Measurements from ENCODE around the gene OGA.
A peak's percentile ranks its signal among the peaks of the same experiment; 100 is the strongest.

Gene OGA

DNA sequence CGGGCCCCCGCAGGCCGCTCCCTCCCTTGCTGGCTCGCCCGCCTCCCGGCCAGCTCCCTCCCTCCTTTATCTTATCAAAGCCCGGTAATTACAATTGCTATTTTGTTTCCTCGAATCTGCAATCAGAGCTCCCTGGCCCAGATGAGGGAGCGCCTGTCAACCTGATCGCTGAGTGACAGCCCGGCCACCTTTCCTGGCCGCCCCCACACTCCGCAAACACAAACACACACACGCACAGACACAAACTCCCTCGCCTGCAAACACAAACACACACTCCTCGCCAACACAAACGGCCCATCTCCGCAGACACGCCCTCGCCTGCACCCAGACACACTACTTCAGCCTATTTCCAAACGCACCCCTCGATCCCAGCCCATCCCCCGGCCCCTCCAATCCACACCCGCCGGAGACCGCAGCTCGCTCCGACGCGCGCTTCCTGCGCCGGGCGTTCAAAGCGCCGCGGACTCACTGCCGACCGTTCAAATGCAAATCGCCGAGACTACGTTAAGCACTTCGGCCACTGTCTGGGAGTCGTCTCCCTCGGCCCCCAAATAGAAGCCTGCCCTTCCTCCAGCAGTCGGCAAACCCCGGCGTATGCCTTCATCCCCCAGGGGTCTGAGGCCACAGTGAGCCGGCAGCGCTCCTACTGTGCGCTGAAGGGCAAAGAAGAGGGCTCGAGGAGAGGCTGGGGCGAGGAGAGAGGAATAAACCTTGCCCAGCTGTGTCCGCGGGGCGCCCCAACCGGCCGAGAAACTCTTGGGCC, 39.3 kb downstream of the OGA start:
- intact Hi-C loops (cut with DNase I): no loop called here
- peak in 1 of 10 donors; percentile 80 for DNase-seq

DNA sequence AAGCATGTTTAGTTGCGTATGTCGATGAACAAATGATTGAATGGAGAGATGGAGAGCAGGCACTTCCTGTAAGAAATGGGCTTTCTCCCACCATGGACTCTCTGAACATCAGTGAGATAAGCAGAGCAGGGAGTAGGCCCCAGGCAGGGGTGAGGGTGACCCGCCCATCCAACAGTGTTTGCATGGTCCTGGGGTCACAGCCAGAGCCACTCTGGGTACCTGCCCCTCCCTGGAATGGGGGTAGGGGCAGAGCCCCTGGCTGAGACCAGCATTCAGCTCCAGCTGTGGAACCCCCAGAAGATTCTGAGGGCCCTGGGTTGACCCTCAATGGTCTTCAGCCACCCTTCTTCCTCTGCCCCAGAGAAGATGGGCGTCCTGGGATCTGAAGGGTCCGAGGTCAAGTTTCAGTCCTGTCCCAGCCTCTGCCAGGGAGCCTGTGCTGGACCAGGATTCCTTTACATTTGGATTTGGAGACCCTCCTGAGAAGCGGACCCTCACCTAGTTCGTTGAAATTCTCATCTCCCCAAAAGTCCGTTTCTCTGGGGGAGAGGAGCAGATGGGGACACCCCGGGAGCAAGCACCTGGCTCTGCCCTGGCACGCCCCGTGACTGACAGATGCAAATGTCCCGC, 40.0 kb downstream of the OGA start:
- intact Hi-C loops (cut with DNase I): no loop called here
- peak in 2 of 10 donors; percentile 55 to 68 for DNase-seq

DNA sequence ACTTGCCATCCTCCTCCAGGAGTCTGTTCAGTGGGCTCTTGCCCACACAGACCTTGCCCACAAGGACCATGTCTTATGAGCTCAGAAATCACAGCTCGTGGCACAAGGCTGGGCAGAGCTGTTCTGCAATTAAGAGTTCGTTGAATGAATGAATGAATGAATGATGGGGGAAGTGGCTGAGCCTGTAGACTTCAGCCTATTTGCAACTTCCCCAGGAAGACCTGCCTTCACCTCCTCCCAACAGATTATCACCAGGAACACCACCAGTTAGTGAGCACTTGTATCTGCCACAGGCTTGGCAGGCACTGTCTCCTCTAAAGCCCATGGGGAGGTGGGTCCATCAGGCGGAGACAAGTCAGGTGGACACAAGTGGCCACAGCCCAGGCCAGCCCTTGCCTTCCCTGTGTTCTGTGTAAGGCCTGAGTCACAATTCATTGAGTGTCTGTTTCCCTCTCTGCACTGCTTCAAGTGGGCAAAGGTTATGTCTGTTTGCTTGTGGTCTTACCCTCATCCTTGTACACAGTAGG, 40.6 kb downstream of the OGA start:
- DNase-seq: peak in 1 of 10 donors; percentile 56
- intact Hi-C loops (cut with DNase I): no loop called here

DNA sequence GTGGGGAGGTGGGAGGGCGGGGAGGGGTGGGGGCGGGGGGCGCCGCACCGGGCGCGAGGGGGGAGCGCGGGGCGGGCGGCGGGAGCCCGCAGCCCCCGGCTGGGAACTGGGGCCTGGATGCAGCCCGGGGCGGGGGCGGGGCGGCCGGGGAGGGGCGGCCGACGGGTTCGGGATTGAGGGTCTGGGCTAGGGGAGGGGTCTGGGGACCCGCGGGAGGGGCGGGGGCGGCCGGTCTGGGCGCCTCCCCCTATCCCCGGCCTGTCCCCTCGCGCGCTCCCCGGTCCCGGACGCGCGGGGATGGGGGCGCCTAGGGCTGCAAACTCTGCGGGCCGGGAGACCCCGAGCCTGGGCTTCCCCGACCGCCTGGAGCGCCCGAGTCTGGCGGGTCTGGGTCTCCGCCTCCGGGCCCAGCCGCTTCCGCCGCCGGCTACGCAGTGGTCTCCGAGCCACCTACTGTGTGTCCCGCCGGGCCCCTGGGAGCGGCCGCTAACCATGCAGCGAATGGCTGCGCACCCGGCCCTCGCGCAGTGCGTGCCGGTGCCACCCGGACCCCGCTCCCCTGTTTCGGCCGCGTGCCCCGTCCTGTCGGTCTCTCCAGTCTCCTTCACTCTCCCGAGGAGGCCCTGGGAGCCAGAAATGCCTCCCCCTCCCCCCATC, 42.0 kb downstream of the OGA start:
- intact Hi-C loops (cut with DNase I): no loop called here
- peak in 1 of 10 donors; percentile 69 for DNase-seq

DNA sequence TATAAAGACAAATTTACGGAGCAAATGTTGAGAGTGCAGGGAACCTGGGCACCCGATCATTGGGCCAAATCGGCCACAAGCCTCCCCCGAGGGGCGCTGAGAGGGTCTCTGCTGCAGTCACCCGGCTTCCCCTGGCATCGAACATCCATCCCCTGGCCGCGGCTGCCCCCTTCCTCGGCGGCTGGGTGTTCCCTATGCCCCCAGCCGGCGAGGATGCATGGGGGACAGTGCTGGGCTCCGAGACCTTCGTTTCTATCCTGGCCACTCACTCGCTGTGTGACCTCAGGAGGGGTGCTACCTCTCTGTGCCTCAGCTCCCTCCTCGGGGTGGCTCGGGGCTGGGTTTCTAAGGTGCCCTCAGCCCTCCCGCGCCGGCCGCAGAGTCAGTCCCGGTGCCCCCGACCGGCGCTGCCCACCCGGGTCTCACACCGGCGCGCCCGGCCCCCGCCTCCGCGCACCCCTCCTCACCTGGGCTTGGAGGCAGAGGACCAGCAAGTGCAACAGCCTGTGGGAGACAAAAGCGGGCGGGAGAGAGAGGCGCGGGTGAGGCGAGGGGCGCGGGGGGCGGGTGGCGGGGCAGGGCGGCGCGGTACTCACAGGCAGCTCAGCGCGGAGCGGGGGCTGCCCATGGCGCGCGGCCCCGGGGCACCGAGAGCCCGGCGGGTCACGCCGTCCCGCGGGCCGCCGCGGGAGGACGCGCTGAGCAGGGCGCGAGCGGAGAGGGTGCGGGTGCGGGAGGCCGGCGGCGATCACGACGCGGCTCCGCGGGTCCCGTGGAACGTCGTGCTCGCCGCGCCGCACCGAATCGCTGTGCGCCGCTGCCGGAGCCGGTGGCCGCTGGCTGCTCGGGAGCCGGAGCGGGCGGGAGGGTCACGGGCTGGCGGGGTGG, 42.7 kb downstream of the OGA start, which contains the start of gene FGF8:
Gene FGF8 (minus strand): TSS at position 842 of the 888 bp plus-strand sequence. CDS start 214 bp downstream, at position 628.
- DNase-seq: peak in 1 of 10 donors; percentile 74
- intact Hi-C loops (cut with DNase I): no loop called here

DNA sequence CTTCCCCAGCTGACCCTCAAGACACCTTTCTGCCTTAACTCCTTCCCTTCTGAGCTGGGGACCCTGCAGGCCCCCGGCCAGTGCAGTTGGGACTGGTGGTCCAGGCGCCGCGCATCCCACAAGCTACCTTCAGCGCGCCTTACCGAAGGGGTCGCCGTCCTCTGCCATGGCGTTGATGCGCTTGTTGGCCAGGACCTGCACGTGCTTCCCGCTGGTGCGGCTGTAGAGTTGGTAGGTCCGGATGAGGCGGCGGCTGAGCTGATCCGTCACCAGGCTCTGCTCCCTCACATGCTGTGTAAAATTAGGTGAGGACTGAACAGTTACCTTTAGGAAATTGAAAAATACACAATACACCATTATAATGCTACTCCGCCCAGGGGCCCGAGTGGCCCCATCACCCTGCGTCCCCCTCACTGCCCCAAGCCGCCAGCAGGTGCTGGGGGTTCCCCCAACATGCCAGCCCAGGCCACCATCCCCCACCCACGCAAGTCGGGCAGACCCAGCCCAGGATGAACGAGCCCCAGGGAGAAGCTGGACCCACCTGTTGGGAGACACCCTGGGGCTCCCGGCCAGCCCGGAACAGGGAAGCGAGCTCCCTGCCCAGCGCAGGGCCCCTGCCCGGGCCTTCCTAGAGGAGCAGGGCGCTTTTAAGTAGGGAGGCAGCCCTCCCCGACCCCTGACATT, 43.5 kb downstream of the OGA start:
- peak in 1 of 10 donors; percentile 80 for DNase-seq
- intact Hi-C loops (cut with DNase I): no loop called here

DNA sequence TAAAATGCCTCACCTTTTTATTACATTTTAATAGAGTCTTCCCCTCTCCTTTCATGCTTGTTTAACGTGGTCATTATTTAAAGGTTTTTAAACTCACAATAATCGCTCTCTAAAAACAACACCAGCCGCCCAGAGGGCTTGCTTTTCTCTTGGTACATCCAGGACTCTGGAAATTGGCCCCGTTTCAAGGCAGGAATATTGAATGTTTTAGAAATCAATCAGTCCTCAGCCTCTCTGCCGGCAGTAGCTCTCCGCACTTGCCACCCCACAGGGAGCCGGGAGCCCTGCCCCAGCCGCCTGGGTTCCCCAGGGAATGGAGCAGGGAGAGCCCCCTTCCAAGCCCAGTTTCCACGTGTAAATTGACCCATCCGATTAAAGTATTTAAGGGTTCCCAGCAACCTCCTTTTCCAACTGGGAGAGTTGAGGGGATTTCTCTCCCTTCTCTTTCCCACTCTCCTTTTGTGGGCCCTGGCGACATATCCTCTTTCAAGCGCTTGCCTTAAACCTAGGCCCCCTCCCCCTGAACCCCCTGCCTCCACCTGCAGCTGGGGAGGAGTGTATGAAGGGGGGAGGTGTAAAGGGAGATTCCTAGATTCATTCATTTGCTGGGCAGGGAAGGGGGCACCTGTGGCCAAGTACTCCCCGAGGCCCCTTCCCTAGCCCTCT, 44.2 kb downstream of the OGA start:
- intact Hi-C loops (cut with DNase I): no loop called here
- no peak for DNase-seq

DNA sequence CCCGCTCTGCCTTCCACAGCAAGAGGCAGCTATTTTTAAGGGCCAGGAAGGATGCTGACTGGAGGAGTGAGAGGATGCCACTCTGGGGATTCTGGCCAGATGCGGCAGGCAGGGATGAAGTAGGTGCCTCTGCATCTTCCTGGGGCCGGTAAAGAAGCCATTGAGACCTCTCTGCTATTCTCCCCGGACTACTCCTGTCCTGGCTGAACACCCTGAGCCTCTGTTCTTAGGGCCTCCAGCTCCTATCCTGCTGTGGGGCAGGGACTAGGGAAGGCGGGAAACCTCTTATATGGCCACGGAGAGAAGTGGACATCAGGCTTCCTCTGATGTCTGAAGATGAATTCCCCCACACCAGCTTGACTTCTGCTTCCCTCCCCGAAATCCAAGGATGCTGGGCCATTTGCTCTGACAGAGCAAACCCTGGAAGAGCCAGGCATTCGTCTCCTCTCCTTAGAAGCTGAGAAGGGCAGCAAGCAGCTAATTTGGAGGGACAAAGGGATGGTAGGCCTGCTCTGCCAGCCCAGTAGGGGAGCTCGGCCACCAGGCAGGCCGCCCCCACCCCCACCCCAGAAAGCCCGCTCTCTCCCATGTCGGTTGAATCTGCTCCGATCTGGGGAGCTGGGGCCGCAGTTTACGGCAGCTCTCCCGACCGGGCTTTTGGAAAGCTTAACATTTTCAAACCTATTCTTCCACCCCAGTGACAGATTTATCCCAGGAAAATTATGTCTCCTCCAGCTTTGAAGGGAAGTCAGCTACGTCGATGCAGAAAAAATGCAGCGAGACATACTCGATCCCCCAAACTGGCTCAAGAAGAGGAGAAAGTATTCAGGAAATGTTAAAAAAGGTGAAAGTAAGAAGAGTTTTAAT, 45.1 kb downstream of the OGA start:
- intact Hi-C loops (cut with DNase I): no loop called here
- peak in 1 of 10 donors; percentile 61 for DNase-seq

DNA sequence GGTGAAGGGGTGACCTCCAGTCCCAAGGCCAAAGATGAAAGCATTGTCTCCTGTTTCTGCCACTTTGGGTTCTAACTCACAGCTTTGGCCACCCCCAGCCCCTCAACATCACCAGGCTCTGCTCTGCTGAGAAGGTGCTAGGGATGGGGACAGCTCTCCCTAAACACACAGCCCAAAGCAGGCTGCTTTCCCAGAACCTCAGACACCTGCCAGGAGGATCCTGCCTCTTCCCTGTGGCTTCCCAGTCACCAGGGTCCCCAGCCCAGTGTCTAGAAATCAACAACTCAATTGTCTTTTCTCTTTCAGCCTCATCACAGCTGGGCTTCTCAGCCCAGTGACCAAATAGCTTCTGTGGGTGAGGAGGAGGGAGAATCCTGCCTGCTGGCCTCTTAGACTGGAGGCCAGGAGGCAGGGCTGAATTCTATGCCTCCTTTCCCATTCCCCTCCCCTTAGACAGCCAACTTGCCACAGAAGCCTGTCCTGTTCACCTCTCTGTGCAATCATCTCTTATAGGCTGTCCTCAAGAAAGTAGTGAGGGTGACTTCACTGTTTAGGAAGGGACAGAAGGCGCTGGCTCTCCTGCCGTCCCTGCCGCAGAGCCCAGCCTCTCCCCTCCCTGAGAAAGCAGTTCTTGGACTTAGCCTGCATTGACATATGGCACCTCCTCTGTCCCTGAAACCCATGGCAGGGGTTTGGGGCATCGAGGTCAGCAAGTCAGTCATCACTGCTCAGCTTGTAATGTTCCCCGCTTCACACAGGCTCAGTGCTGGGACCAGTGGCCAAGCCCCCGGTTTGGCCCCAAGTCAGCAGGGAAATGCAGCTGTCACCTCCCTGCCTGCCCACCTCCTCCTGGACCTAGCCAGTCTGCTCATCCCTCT, 46.0 kb downstream of the OGA start:
- DNase-seq: peak in 1 of 10 donors; percentile 55
- intact Hi-C loops (cut with DNase I): no loop called here

DNA sequence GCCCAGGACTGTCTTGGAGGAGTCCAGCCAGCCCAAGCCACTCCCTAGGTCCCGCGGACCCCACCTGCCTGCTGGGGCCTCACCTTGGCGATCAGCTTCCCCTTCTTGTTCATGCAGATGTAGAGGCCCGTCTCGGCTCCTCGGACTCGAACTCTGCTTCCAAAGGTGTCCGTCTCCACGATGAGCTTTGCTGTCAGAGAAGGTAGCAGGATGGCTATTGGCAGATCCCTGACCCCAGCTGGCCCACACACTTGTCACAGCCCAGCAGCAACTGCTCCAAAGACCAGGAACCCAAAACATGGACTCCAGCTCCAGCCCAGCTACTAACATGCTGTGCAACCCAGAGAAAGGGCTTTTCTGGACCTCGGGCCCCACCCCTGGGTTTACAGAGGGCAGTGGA, 46.9 kb downstream of the OGA start:
- peak in 1 of 10 donors; percentile 56 for DNase-seq
- intact Hi-C loops (cut with DNase I): no loop called here

DNA sequence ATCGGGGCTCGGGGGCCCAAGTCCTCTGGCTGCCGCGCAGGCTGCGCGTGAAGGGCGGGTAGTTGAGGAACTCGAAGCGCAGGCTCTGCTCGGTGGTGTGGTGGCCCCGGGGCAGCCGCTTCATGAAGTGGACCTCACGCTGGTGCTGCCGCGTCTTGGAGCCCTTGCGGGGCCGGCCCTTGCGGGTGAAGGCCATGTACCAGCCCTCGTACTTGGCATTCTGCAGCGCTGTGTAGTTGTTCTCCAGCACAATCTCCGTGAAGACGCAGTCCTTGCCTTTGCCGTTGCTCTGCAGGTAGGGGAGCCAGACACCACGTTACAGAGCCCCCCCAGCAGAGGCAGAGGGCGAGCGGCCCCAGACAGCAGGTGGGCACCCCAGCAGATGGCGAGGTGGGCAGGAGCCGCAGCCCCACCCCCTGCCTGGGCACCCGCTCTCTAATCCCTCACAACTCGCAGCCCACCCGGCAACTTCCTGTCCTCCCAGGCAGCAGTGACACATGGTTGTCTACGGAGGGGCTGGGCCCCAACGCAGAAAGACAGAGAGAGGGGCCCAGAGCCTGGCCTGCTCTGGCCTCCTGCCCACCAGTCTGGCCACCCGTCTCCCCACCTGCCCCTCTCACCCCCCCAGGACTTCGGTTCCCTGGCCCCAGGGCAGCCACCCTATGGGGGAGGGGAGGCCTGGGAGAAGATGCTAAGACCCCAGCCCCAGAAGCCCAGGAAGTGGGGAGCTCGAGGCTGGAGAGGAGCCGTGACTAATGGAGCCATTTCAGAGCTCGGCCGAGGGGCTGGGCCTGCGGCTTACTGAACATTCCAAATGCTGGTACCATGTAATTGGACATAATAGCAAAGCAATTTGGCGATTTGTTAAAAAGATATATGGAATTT, 47.7 kb downstream of the OGA start:
- intact Hi-C loops (cut with DNase I): no loop called here
- peak in 1 of 10 donors; percentile 81 for DNase-seq

DNA sequence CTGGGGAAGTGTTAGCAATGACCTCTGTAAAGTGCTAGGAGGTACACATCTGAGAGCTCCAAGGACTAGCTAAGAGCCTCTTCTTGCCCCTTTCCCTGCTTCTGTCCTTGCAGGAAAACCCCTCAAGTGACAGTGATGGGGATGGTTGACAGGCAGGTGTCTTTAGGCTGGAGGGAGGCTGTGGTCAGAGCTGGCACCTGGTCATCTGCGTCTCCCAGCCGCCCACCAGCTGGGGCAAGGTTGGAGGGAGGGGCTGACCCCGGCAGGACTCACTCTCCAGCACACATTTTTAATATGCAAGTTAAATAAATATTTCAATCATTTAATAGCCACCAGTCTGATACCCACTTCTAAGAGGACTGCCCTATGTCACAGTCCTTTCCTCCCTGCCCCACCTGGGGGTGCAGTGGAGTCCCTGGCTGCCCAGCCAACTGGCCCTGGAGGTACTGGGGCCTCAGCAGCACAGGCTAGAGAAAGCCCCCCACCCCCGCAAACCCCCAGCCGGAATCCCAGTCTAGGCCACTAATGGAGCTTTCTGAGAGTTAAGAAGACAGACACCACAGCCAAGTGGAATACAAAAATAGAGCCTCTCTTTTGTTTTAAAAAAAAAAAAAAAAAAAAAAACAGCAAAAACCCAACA, 48.6 kb downstream of the OGA start:
- intact Hi-C loops (cut with DNase I): no loop called here
- peak in 1 of 10 donors; percentile 57 for DNase-seq

DNA sequence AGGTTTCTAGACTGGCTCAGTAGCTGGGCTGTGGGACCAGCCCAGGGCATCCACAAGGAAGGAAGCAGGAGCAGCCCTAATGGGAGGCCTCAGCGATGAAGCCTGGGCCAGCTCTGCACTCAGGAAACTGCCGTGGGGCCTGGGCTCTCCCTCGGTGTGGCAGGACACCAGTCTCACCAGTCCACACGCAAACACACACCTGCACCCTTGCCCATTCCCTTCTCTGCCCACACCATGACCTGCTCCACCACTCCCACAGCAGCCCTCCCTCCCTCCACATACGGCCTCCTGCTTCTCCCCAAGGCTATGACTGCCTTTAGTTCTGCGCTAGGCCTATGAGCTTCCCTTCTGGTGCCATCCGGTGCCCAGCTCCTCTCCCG, 49.5 kb downstream of the OGA start:
- intact Hi-C loops (cut with DNase I): no loop called here

DNA sequence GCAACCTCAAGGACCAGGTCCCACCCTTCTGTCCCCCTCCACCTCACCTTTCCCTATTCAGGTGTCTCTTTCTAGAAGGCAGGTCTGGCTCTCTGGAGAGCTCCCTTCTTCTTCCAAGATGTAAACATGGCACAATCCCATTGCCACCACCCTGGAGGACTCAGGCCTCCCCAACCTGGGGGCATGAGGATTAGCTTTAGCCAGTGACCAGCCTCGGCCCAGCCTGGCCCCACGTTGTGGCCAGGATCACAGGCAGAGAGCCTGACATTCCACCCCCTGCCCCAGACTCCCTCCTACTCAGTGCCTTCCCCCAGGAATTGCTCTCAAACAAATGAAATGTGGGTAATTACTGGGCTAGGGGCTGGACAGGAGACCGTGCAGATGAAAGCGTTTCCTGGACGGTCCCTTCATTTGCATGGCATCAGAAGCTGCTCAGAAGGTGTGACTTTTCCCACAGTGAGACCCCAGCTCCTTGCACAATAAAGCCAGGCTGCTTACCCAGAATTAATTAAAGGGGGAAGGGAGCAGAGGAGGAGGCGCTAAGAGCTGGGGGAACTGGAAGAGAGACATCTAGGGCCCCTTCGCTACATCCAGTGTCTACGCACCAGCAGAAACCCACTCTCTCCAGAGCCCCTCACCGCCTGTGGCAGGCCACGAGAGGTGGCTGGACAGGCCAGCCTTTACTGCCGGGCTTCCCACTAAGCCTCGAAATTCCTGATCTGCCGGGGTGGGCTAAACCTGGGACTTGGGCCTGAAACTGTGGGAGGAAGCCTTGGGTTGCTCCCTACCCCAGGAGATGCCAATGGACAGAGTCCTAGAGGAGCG, 50.1 kb downstream of the OGA start:
- intact Hi-C loops (cut with DNase I): no loop called here
- peak in 1 of 10 donors; percentile 48 for DNase-seq

More for the DNA sequence above, 49.5 kb downstream of the OGA start:
- peak in 1 of 10 donors; percentile 48 for DNase-seq

DNA sequence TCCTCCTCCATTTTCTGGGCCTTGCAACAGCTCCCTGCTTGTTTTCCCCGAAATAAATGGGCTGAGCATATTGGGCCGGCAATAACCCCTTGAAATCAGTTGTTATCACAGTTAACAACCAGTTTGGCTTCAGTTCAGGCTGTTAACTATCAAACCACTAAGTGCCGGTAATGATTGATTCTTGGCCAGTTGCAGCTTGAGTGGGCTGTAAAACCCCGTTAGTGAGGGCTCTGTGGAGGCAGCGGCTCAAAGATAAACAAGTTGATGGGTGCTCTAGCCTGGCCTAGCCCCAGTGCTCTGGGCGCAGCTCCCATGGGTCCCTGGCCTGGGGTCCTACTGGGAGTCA, 50.7 kb downstream of the OGA start:
- intact Hi-C loops (cut with DNase I): no loop called here
- DNase-seq: no peak
